Stimulated activated CD4-positive, alpha-beta T cell treated with anti-CD3 and anti-CD28 coated beads, Interleukin-15, amount 100 ng/mL, for 24 hours (primary cell): ENCODE results near the gene SRXN1.

Experiments
- DNase-seq: peaks from one replicate; pipeline ENCODE4 v3.0.0-alpha.2; 2020

SRXN1 gene

GRCh38 chr20:675033-675452 is 22.0 kb upstream of the SRXN1 start:
- DNase-seq, result no peak

- DNase-seq, result no peak
These were observed 20.6 kb upstream of the SRXN1 start for GRCh38 chr20:673603-674001.

- no peak for DNase-seq
These were observed 20.1 kb upstream of the SRXN1 start for GRCh38 chr20:672963-673602.

GRCh38 chr20:671252-672030 is 18.4 kb upstream of the SRXN1 start:
- no peak for DNase-seq

GRCh38 chr20:669573-669972 is 16.6 kb upstream of the SRXN1 start:
- DNase-seq, result no peak

GRCh38 chr20:668638-669037 is 15.6 kb upstream of the SRXN1 start:
- no peak for DNase-seq

- DNase-seq, result no peak
These were observed 15.1 kb upstream of the SRXN1 start for GRCh38 chr20:668050-668449.

GRCh38 chr20:667351-668034 is 14.5 kb upstream of the SRXN1 start:
- peak; percentile 74 for DNase-seq

GRCh38 chr20:666877-667276 is 13.9 kb upstream of the SRXN1 start:
- DNase-seq, result no peak

GRCh38 chr20:665276-665675 is 12.3 kb upstream of the SRXN1 start:
- DNase-seq, result no peak

- no peak for DNase-seq
These were observed 11.6 kb upstream of the SRXN1 start for GRCh38 chr20:664576-664975.

GRCh38 chr20:664151-664550 is 11.2 kb upstream of the SRXN1 start:
- no peak for DNase-seq

GRCh38 chr20:663315-664090 is 10.5 kb upstream of the SRXN1 start:
- DNase-seq, result peak; percentile 45

GRCh38 chr20:662277-663192 is 9.5 kb upstream of the SRXN1 start:
- no peak for DNase-seq

GRCh38 chr20:661474-662270 is 8.7 kb upstream of the SRXN1 start:
- no peak for DNase-seq

GRCh38 chr20:658731-659291 is 5.8 kb upstream of the SRXN1 start:
- no peak for DNase-seq

- DNase-seq, result no peak
These were observed 5.2 kb upstream of the SRXN1 start for GRCh38 chr20:658202-658601.

GRCh38 chr20:655726-656624 is 3.0 kb upstream of the SRXN1 start:
- DNase-seq, result no peak

GRCh38 chr20:654417-654750 is 1.4 kb upstream of the SRXN1 start:
- DNase-seq, result no peak
